K562 (cell line): ENCODE measurements around the gene GCNT4. TPM values are rescaled to one million over a fixed set of nuclear protein-coding genes. Genes with fewer than 3 reads are reported as not detected.

Experiments
- ATAC-seq: fragments of 200-7000 bp; cut with Tn5 transposase; 3 replicates; pipeline ENCODE4 v1.9.1; 2020; ENCODE audit warnings: moderate library complexity
- BruUV-seq: library from RNA; stranded (reverse); fragments of 400-500 nt; replicated peaks from 2 replicates; lab custom pipeline; 2021; lab: Mats Ljungman, UMichigan
- CTCF ChIA-PET: fragments of 300-600 bp; formaldehyde crosslinking; extraction: SDS; loops from one replicate; lab custom pipeline; 2021; ENCODE audit warnings: low intra/inter-chr PET ratio; lab: Yijun Ruan, JAX
- POLR2A ChIA-PET: fragments of 300-600, 350-650 bp; sonication (Branson Sonifier 250); formaldehyde crosslinking; extraction: SDS; loops from one replicate; lab custom pipeline; 2021; ENCODE audit warnings: antibody characterized with exemption, inconsistent platforms; lab: Yijun Ruan, JAX
- DNase-seq, 4 experiments: peaks; one replicate each; pipeline versions ENCODE4 v3.0.0 to v3.0.0-alpha.2; 2011 to 2018; ENCODE audit warnings: low spot score in 3 of 4, mixed read lengths in 3 of 4; ENCODE audit errors: extremely low read depth in 1 of 4
- FAIRE-seq: peaks from 2 replicates; lab custom pipeline; 2011; peaks lifted over from hg19 to GRCh38; lab: Jason Lieb, UNC
- H2AFZ ChIP-seq: 2 replicates; pipeline ENCODE4 v1.6.0; 2011; ENCODE audit warnings: low read depth, low read length, control low read depth, inconsistent platforms
- H3K27ac ChIP-seq: fragments of 200-600 bp; 3 replicates; pipeline ENCODE4 v1.8.0; 2011; ENCODE audit warnings: low read depth, mild to moderate bottlenecking, control low read depth, inconsistent platforms, low read length, moderate library complexity, mixed read lengths; ENCODE audit errors: extremely low read depth
- H3K27me3 ChIP-seq, 2 experiments: fragments of 300-600 bp in 1 of 2; 2 replicates in 1 of 2; 3 replicates in 1 of 2; pipeline versions ENCODE4 v1.6.0 to v1.8.0; 2011; ENCODE audit warnings: inconsistent platforms in 2 of 2, low read length in 2 of 2, mild to moderate bottlenecking in 1 of 2, mixed read lengths in 1 of 2, moderate library complexity in 1 of 2; ENCODE audit not compliant: control insufficient read depth in 2 of 2, insufficient read depth in 2 of 2
- H3K36me3 ChIP-seq: fragments of 300-600 bp; 3 replicates; pipeline ENCODE4 v1.8.0; 2011; ENCODE audit warnings: mild to moderate bottlenecking, low read length, inconsistent platforms; ENCODE audit not compliant: control insufficient read depth, insufficient read depth
- H3K4me1 ChIP-seq, 2 experiments: fragments of 200-600 bp in 1 of 2; replicated peaks in 1 of 2; 2 replicates in 1 of 2; 3 replicates in 1 of 2; pipeline versions ENCODE4 v1.5.1 to v1.8.0; 2011; ENCODE audit warnings: inconsistent platforms in 2 of 2, low read length in 2 of 2, mild to moderate bottlenecking in 1 of 2, mixed read lengths in 1 of 2, moderate library complexity in 1 of 2; ENCODE audit not compliant: control insufficient read depth in 2 of 2, insufficient read depth in 2 of 2
- H3K4me2 ChIP-seq: 2 replicates; pipeline ENCODE4 v1.6.1; 2011; ENCODE audit warnings: low read length, control low read depth, inconsistent platforms, mixed read lengths; ENCODE audit not compliant: insufficient read depth
- H3K4me3 ChIP-seq: fragments of 200-600 bp; sonication (generic), shearing (Covaris generic); 2 replicates; pipeline ENCODE4 v1.5.1; 2016; ENCODE audit warnings: control low read depth, inconsistent platforms
- H3K79me2 ChIP-seq: fragments of 200-600 bp; 3 replicates; pipeline ENCODE4 v1.8.0; 2011; ENCODE audit warnings: low read length, inconsistent platforms; ENCODE audit not compliant: control insufficient read depth, insufficient read depth
- H3K9ac ChIP-seq, 2 experiments: 2 replicates each; pipeline versions ENCODE4 v1.6.0 to v1.6.1; 2011; ENCODE audit warnings: low read depth in 2 of 2, low read length in 2 of 2, control low read depth in 1 of 2, inconsistent platforms in 1 of 2, mild to moderate bottlenecking in 1 of 2, mixed read lengths in 1 of 2; ENCODE audit not compliant: insufficient read depth in 1 of 2
- H3K9me1 ChIP-seq: one replicate; pipeline ENCODE4 v1.6.0; 2011; ENCODE audit warnings: inconsistent platforms, mild to moderate bottlenecking, low read length, moderate library complexity; ENCODE audit not compliant: control insufficient read depth, insufficient read depth
- H3K9me3 ChIP-seq: replicated peaks from 2 replicates; pipeline ENCODE4 v1.5.1; 2011; ENCODE audit warnings: low read depth, low read length, inconsistent platforms; ENCODE audit not compliant: control insufficient read depth, insufficient read depth
- H4K20me1 ChIP-seq: replicated peaks from 2 replicates; pipeline ENCODE4 v1.6.1; 2011; ENCODE audit warnings: low read length, inconsistent platforms, mixed read lengths; ENCODE audit not compliant: control insufficient read depth, insufficient read depth
- DDX20 ChIP-seq: fragments of 450-650 bp; IDR thresholded peaks from 2 replicates; pipeline ENCODE4 v1.6.1; 2016; ENCODE audit warnings: missing genetic modification characterization, low read depth, mild to moderate bottlenecking, missing compliant biosample characterization, moderate library complexity
- ELF1 ChIP-seq: fragments of 200-800 bp; sonication (Bioruptor generic); IDR thresholded peaks from 2 replicates; pipeline ENCODE4 v1.6.1; 2016; ENCODE audit warnings: missing genetic modification characterization, missing compliant biosample characterization
- FOXA3 ChIP-seq, 2 experiments: fragments of 450-650 bp in 1 of 2; sonication (generic) in 1 of 2; formaldehyde crosslinking; IDR thresholded peaks in 1 of 2; conservative IDR thresholded peaks in 1 of 2; 2 replicates each; pipeline versions ENCODE4 v1.4.0 to v1.8.0; 2020 to 2022; ENCODE audit warnings: mild to moderate bottlenecking in 2 of 2, missing genetic modification reagents in 1 of 2
- FOXJ2 ChIP-seq: fragments of 200-800 bp; sonication (Bioruptor generic); IDR thresholded peaks from 2 replicates; pipeline ENCODE4 v1.6.1; 2016; ENCODE audit warnings: missing genetic modification characterization, missing compliant biosample characterization
- FUS ChIP-seq: fragments of 200-400 bp; formaldehyde crosslinking; optimal IDR thresholded peaks from 2 replicates; pipeline ENCODE3; 2017; ENCODE audit warnings: low read depth, low read length
- HNRNPLL ChIP-seq: fragments of 200-400 bp; formaldehyde crosslinking; IDR thresholded peaks from 2 replicates; pipeline ENCODE4 v1.6.1; 2017; ENCODE audit warnings: low read length, low read depth, mild to moderate bottlenecking; ENCODE audit not compliant: poor library complexity, severe bottlenecking
- KAT8 ChIP-seq: fragments of 450-650 bp; IDR thresholded peaks from 2 replicates; pipeline ENCODE4 v1.6.1; 2016; ENCODE audit warnings: low read depth, mild to moderate bottlenecking
- MBD2 ChIP-seq: sonication (generic); IDR thresholded peaks from 2 replicates; pipeline ENCODE4 v1.6.1; 2016; ENCODE audit warnings: low read depth, borderline replicate concordance
- MCM2 ChIP-seq: fragments of 450-650 bp; IDR thresholded peaks from 2 replicates; pipeline ENCODE4 v1.6.1; 2017; ENCODE audit warnings: low read depth, mild to moderate bottlenecking
- MEIS2 ChIP-seq: fragments of 450-650 bp; IDR thresholded peaks from 2 replicates; pipeline ENCODE4 v1.6.1; 2014; ENCODE audit warnings: mild to moderate bottlenecking; ENCODE audit not compliant: partially characterized antibody
- SP2 ChIP-seq: IDR thresholded peaks from 2 replicates; pipeline ENCODE4 v1.6.1; 2011; ENCODE audit warnings: mild to moderate bottlenecking, low read depth, low read length, moderate library complexity; ENCODE audit not compliant: poor library complexity, severe bottlenecking; ENCODE audit errors: extremely low read depth
- ZNF197 ChIP-seq: fragments of 200-800 bp; sonication (Bioruptor generic); IDR thresholded peaks from 2 replicates; pipeline ENCODE4 v1.6.1; 2016; ENCODE audit warnings: low read depth, missing genetic modification characterization, missing compliant biosample characterization
- ZNF766 ChIP-seq: fragments of 200-800 bp; sonication (Bioruptor generic); conservative IDR thresholded peaks from 2 replicates; pipeline ENCODE4 v1.6.1; 2016; ENCODE audit warnings: missing genetic modification characterization, missing compliant biosample characterization
- ZNF77 ChIP-seq: fragments of 250-450 bp; sonication (Bioruptor Pico); IDR thresholded peaks from 2 replicates; pipeline ENCODE4 v1.5.0; 2020
- WGBS: fragments of 100-300 bp; shearing (Covaris generic); methylation state at CpG from one replicate; pipeline ENCODE4 v1.1.6; 2016; ENCODE audit warnings: low coverage, mixed read lengths; ENCODE audit not compliant: insufficient coverage; ENCODE audit errors: missing lambda C conversion rate; 5-methylcytosine and 5-hydroxymethylcytosine counted together
- in situ Hi-C: fragments of 300-500 bp; cut with MboI; formaldehyde crosslinking; loops from 4 replicates; pipeline ENCODE4 v1.15.0; 2018; ENCODE audit warnings: inconsistent platforms, mixed read lengths
- intact Hi-C: fragments of 100-400 bp; cut with micrococcal nuclease; formaldehyde crosslinking; loops from 2 replicates; pipeline ENCODE4 v1.14.2; 2022
- polyA plus RNA-seq, 8 experiments: library from polyadenylated mRNA; depleted of rRNA in 4 of 8; stranded (reverse) in 5 of 8; unstranded in 3 of 8; fragments of >200 nt; fragmentation: Nextera tagmentation in 2 of 8; fragmentation: Illumina TruSeq in 1 of 8; extraction: Ambion mirVana in 2 of 8; extraction: Trizol in 1 of 8; gene quantifications; 2 replicates each; pipeline versions ENCODE4 v1.2.1 to v1.2.3, GENCODE V29; 2011 to 2014; ENCODE audit warnings: inconsistent platforms in 1 of 8, missing spikeins in 1 of 8
- total RNA-seq, 7 experiments: library from RNA; depleted of rRNA in 6 of 7; stranded (reverse); fragments of >200 nt in 6 of 7; fragmentation: Illumina TruSeq in 2 of 7; extraction: Trizol in 2 of 7; gene quantifications; 2 replicates each; pipeline versions ENCODE4 v1.2.1 to v1.2.3, GENCODE V29; 2011 to 2021; ENCODE audit warnings: low replicate concordance in 1 of 7
- TF ChIP-seq, protein P1 (sequence below): fragments of 250-450 bp; sonication (Bioruptor Pico); IDR thresholded peaks from 2 replicates; pipeline ENCODE4 v1.8.0; 2022; ENCODE audit warnings: inconsistent platforms
- TF ChIP-seq, protein P2 (sequence below): fragments of 450-650 bp; IDR thresholded peaks from 2 replicates; pipeline ENCODE4 v1.6.1; 2017; ENCODE audit warnings: antibody characterized with exemption, mild to moderate bottlenecking
- TF ChIP-seq, protein P3 (sequence below): sonication (generic); formaldehyde crosslinking; IDR thresholded peaks from 2 replicates; pipeline ENCODE4 v1.8.1; 2022; ENCODE audit warnings: missing genetic modification reagents

Gene GCNT4
- total and polyA plus RNA-seq, 9 of the 15 experiments (the other 6 are each of a cell fraction or from before 2014, with no cell fraction given) = 0.01 TPM; not detected in 8

DNA sequence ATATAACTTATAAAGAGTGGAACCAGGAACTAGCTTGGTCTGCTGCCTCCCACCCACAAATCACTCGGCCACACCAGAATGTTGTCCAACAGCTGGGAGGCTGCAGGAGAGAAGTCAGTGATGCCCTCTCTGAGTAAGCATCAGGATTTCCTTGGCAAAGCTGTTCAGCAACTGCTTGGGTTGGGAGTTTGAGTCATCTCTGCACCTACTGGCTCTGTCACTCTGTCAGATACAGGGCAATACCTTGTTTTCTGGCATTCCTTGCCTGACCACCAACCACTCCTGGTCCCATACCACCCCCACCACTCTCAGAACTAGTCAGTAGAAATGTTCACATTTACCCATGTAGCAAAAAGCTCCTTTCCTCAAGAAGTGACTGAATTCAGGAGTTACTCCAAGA lies 36.8 kb upstream of the GCNT4 start:
- Histone ChIP-seq H3K9me3 (no peaks in the 10 kb centered on the region), H3K9me1 (no peaks in the 10 kb centered on the region), H2AFZ (no peak overlapping the region), H3K9ac (no peak overlapping the region), H3K4me2 (no peak overlapping the region), H3K4me3 (no peak overlapping the region), H4K20me1 (no peaks in the 10 kb centered on the region), H3K36me3 (no peaks in the 10 kb centered on the region), H3K4me1 (no peaks in the 10 kb centered on the region), H3K27ac (no peak overlapping the region), H3K27me3 (peaks cover 0 to 6% of the 10 kb centered on the region in 2 experiments; a peak in 1 of 5 replicates), H3K79me2 (no peaks in the 10 kb centered on the region)
- in situ Hi-C loops (no loop called here), intact Hi-C loops (no loop called here)
- no TSS peak for BruUV-seq
- 0% methylated on average over 1 of the region's 1 CpG for WGBS
- no peak for DNase-seq
- ChIA-PET CTCF (no interaction called here), POLR2A (no interaction called here)
- FAIRE-seq = no peak
- no peak for ATAC-seq
- TF ChIP-seq MBD2 (no peak), FOXJ2 (no peak), FUS (no peak), ZNF77 (no peak), ELF1 (tag) (no peak), MEIS2 (no peak), ZNF197 (CRISPR knock-in tag) (no peak), HNRNPLL (no peak), DDX20 (tag) (no peak), KAT8 (no peak), SP2 (no peak), MCM2 (no peak), FOXA3 (CRISPR knock-in tag; conservative IDR thresholded peaks at IDR 0.05 in 1 of 2, IDR thresholded peaks at IDR 0.05 in 1 of 2) (no peak), ZNF766 (no peak)
- TF ChIP-seq, protein P1, sequence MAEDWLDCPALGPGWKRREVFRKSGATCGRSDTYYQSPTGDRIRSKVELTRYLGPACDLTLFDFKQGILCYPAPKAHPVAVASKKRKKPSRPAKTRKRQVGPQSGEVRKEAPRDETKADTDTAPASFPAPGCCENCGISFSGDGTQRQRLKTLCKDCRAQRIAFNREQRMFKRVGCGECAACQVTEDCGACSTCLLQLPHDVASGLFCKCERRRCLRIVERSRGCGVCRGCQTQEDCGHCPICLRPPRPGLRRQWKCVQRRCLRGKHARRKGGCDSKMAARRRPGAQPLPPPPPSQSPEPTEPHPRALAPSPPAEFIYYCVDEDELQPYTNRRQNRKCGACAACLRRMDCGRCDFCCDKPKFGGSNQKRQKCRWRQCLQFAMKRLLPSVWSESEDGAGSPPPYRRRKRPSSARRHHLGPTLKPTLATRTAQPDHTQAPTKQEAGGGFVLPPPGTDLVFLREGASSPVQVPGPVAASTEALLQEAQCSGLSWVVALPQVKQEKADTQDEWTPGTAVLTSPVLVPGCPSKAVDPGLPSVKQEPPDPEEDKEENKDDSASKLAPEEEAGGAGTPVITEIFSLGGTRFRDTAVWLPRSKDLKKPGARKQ (CRISPR knock-in tag) = no peak
- TF ChIP-seq, protein P2, sequence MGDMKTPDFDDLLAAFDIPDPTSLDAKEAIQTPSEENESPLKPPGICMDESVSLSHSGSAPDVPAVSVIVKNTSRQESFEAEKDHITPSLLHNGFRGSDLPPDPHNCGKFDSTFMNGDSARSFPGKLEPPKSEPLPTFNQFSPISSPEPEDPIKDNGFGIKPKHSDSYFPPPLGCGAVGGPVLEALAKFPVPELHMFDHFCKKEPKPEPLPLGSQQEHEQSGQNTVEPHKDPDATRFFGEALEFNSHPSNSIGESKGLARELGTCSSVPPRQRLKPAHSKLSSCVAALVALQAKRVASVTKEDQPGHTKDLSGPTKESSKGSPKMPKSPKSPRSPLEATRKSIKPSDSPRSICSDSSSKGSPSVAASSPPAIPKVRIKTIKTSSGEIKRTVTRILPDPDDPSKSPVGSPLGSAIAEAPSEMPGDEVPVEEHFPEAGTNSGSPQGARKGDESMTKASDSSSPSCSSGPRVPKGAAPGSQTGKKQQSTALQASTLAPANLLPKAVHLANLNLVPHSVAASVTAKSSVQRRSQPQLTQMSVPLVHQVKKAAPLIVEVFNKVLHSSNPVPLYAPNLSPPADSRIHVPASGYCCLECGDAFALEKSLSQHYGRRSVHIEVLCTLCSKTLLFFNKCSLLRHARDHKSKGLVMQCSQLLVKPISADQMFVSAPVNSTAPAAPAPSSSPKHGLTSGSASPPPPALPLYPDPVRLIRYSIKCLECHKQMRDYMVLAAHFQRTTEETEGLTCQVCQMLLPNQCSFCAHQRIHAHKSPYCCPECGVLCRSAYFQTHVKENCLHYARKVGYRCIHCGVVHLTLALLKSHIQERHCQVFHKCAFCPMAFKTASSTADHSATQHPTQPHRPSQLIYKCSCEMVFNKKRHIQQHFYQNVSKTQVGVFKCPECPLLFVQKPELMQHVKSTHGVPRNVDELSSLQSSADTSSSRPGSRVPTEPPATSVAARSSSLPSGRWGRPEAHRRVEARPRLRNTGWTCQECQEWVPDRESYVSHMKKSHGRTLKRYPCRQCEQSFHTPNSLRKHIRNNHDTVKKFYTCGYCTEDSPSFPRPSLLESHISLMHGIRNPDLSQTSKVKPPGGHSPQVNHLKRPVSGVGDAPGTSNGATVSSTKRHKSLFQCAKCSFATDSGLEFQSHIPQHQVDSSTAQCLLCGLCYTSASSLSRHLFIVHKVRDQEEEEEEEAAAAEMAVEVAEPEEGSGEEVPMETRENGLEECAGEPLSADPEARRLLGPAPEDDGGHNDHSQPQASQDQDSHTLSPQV = no peak
- TF ChIP-seq, protein P3, sequence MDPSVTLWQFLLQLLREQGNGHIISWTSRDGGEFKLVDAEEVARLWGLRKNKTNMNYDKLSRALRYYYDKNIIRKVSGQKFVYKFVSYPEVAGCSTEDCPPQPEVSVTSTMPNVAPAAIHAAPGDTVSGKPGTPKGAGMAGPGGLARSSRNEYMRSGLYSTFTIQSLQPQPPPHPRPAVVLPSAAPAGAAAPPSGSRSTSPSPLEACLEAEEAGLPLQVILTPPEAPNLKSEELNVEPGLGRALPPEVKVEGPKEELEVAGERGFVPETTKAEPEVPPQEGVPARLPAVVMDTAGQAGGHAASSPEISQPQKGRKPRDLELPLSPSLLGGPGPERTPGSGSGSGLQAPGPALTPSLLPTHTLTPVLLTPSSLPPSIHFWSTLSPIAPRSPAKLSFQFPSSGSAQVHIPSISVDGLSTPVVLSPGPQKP = no peak
